Embryonic facial prominence (tissue), 1 donor: Measurements from ENCODE around the gene USP37.

Experiments used
- DNase-seq: peaks from one replicate; pipeline ENCODE4 v3.0.0-alpha.2; 2016; ENCODE audit errors: extremely low spot score

Gene USP37

DNA sequence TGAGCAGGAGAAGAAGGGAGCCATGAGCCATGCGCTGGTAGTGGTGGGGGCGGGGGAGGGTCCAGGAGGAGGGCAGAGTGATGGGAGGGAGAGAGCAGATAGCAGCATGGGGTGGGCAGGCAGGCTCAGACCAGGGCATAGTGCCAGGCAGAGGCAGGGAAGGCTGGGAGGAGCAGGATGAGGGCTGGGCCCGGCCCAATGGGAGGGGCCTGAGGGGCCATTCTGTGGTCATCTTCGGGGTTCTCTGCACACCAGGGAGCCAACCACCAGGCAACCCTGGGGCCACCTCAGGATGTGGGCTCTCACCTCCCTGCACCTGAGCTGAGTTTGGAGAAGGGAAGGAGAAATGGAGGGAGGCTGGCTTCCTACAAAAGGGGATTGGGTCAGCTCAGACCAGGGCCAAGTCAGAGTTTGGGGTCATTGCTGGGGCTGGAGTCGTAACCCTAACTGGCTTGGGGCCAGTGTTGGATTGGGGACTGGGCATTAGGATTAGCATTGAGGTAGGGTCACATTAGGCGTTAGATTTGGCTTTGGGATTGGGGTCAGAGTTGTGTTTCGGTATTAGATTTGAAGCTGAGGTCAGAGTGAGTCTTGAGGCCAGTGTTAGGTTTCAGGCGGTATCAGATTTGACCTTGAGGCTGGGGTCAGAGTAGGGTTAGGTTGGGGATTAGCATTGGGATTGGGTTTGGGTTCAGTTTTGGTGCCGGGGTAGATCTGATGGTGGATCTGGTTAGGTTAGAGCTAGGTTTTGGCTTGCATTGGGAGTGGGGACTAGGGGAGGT, 138.0 kb downstream of the USP37 start:
- DNase-seq: no peak

- no peak for DNase-seq
Observed at GRCh38 chr2:218428846-218429558, 139.1 kb downstream of the USP37 start.

GRCh38 chr2:218427741-218428140, 140.4 kb downstream of the USP37 start:
- DNase-seq: no peak

DNA sequence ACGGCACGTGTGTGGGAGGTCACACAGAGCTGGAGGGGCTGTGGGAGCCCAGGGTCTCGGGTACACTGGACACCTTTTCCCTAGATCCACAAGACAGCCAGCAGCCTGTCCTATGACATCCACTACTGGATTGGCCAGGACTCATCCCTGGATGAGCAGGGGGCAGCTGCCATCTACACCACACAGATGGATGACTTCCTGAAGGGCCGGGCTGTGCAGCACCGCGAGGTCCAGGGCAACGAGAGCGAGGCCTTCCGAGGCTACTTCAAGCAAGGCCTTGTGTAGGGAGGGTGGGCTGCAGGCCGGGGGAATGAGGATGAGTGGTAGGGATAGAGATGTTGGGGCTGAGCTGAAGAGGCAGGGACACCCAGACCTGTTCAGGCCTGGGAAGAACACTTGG, 142.6 kb downstream of the USP37 start:
- DNase-seq: no peak

- DNase-seq: no peak
Observed at GRCh38 chr2:218423584-218423983, 144.6 kb downstream of the USP37 start.

DNA sequence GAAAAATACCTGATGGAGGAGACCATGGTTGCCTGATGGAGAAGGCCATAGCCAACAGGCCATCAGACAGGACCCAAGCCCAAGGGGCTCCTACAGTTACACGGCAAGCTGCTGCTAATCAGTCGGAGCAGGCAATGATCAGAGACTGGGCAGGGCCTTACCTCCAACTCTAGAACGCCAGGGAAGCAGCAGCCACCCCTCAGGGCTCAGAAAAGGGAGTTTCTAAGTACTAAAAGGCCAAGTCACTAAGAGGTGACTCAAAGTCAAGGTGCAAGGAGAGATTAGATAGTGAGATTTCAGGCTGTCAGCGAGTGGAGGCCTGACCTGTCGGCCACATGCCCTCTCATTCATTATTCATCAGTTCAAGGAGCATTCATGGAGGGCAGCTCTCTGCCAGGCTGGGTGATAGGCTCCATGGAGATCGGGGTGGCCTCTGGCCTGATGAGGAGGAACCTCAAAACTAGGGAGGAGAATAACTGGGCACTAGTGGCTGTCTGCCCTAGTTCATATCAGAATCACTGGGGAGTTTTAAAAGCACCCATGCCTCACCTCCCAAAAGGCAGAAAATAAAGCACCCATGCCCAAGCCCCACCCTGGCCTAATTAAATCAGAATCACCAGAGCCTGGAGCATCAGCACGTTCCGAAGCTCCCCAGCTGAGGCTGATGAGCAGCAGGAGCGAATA, 145.6 kb downstream of the USP37 start:
- DNase-seq: no peak

DNA sequence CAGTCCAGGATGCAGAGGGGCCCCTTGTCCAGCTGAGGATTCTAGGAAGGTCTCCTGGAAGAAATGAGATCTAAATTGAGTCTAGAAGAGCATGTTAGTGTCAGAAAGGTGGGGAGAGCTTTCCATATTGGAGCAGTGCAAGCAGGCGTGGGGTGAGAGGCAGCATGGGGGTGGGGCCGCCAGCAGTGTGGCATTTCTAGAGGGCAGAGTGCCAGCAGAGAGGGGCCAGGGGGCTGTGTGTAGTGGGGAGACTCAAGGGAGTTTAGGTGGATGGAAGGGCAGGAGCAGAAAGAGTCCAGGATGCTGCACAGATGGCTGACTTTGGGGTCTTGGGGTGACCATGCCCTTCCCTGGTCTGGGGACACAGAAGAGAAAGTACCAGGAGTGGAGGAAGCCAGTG, 147.1 kb downstream of the USP37 start:
- no peak for DNase-seq

GRCh38 chr2:218419630-218420216, 148.4 kb downstream of the USP37 start:
- no peak for DNase-seq

DNA sequence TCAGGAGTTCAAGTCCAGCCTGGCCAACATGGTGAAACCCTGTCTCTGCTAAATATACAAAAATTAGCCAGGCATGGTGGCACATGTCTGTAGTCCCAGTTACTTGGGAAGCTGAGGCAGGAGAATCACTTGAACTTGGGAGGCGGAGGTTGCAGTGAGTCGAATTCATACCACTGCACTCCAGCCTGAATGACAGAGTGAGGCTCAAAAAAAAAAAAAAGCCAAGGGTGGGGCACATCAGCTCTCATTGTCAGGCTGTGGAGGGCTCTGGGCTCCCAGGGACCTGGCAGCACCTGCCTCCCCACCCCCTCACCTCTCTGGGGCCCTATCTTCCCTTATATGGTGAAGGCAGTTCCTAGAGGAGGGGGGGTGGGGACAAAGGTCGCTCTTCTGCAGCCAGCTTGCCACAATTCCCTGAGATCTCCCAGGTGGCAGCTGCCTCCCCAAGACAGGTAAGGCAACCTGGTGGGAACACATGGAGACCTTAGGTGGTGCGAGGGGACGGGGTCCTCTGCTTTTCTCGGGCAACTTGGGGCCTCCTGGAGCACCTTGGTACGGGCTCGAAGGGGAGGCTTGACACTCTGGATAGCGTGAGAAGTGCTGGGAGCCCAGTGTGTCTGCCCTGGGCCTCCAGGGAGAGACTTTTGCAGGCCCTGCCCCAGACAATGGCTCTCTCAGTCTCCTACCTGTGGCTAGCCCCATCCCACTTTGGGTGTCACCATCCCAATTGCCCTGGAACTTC, 149.3 kb downstream of the USP37 start, which contains the start of gene VIL1:
Gene VIL1 (plus strand): TSS at position 407 of the 742 bp plus-strand sequence. CDS start 4,656 bp downstream, outside the sequence.
- DNase-seq: no peak

- DNase-seq: no peak
Observed at GRCh38 chr2:218418321-218418716, 149.8 kb downstream of the USP37 start.

GRCh38 chr2:218407717-218408116, 160.4 kb downstream of the USP37 start:
- DNase-seq: no peak

DNA sequence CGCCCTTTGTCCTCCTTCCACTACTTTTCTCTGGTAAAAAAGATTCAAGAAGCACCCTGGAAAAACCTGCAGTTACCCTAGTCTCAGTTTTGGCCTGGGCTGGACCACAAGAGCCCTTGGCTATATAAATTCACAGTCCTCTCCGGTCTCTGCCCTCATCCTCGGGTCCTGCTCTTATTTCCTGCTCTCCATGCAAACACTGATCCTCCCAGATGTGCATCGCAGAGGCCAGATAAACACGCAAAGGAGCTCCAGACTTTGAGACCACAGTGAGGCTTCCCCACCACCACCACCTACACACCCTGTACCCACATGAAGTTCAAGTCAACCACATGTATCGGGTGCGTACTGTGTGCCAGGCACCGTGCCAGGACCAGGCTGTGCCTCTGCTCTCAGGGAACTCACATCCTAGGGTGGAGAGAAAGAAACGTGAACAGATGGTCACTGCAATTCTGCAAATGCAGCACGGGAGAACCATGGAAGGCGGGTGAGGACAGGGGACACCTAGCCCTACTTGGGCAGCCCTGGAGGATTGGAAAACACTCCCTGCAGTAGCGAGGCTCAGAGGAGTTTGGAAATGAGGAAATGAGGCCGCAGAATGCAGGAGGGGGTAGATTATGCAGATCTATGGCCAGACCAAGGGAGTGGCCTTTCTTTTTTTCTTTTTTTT, 161.1 kb downstream of the USP37 start:
- no peak for DNase-seq

- peak; percentile 87 for DNase-seq
Observed at GRCh38 chr2:218406209-218406948, 161.8 kb downstream of the USP37 start.

- DNase-seq: no peak
Observed at GRCh38 chr2:218405746-218406208, 162.4 kb downstream of the USP37 start.

GRCh38 chr2:218405086-218405745, 162.9 kb downstream of the USP37 start:
- DNase-seq: no peak

- DNase-seq: no peak
Observed at GRCh38 chr2:218404351-218405085, 163.6 kb downstream of the USP37 start.

DNA sequence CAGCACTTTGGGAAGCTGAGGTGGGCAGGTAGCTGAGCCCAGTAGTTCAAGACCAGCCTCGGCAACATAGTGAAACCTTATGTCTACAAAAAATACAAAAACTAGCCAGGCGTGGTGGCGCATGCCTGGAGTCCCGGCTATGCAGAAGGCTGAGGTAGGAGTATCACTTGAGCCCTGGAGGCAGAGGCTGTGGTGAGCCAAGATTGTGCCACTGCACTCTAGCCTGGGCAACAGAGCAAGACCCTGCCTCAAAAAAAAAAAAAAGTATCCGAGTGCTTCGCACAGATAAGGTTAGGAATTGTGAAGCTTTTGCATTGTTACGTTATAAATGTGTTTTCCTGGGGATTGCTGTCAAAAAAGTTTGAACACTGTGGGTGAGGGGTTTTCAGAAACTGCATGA, 164.3 kb downstream of the USP37 start:
- no peak for DNase-seq

DNA sequence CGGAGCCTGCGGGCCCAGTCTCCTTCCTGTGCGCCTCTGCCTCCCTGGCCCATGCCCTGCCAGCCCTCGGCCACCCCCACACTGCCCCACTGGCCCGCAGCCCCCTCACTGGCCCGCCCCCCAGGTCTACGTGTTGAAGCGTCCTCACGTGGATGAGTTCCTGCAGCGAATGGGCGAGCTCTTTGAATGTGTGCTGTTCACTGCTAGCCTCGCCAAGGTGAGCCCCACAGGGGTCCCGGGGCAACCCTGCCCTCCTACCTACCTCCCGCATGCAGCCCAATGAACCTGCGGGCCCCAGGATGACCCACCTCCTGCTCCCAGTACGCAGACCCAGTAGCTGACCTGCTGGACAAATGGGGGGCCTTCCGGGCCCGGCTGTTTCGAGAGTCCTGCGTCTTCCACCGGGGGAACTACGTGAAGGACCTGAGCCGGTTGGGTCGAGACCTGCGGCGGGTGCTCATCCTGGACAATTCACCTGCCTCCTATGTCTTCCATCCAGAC, 165.2 kb downstream of the USP37 start:
- no peak for DNase-seq

GRCh38 chr2:218402491-218402901, 165.7 kb downstream of the USP37 start:
- DNase-seq: no peak
